GM12872 (cell line): ENCODE results near the gene MILR1.

Source experiments
- CTCF ChIP-seq: IDR thresholded peaks from 3 replicates; pipeline ENCODE4 v1.5.1; 2011; ENCODE audit warnings: low read depth, mild to moderate bottlenecking, low read length, moderate library complexity; ENCODE audit not compliant: insufficient read depth

MILR1 gene

DNA sequence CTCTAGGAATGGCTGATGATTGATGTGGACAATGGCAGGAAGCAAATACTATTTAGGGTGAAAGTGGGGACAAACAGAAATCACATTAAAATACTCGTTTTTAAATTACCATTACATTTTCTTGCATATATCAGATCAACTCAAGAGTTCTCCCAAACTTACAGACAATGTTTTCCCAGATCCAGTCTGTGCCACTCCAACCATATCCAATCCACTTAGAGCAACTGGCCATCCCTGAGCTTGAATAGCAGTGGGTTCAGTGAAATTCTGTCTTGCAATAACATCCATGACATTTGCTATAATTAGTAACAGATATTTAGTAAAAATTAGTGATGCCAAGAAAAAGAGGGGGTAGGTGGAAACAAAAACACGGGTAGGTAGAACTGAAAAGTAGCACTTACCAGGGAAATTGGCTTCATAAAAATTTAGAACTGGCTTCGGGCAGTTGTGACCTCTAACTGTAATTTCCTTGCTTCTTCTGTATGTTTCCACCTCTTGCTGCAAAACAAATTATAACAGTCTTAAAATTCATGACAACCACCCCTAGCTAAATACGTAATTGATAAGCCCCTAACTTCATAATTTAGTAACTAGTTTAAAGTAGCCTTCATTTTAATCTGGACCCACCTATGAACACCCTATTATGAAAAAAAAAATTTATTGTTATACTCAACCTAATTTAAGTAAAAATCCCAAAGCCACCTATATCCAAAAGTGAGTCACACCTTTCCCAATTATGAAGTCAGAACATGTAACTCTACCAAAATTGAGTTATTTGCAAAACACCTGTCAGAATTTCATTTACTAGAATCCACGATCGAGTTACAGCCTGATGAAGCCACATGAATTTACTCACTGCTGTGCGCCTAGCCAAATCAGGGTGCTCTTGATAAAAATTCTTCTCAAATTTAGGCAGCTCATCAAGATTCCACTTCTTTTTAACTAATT is 55.2 kb downstream of the MILR1 start:
- TF ChIP-seq CTCF: no peak

DNA sequence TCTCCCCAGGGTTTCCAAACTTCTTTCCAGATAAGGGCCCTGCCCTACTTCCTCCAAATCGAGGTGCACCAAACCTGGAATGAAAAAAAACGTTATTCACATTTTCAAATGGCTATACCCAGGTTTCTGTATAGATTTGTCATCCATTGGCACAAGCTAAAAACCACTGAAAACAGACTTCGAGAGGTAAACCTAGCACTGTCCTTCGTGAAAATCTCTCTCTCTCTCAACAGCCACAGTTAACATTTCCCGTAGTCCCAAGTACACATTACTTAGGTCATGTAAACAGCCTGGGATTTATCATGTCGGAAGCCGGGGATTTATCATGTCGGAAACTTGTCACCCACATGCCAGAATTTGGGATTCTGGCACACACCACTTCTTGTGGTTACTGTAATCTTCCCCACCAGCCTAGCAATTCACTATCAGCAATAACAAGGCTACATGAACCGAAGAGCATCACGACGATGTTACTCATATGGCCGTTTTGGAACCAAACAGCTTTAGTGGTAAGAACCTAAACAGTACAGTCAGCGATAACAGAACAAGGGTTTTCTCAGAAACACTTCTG is 55.9 kb downstream of the MILR1 start:
- TF ChIP-seq CTCF: no peak

DNA sequence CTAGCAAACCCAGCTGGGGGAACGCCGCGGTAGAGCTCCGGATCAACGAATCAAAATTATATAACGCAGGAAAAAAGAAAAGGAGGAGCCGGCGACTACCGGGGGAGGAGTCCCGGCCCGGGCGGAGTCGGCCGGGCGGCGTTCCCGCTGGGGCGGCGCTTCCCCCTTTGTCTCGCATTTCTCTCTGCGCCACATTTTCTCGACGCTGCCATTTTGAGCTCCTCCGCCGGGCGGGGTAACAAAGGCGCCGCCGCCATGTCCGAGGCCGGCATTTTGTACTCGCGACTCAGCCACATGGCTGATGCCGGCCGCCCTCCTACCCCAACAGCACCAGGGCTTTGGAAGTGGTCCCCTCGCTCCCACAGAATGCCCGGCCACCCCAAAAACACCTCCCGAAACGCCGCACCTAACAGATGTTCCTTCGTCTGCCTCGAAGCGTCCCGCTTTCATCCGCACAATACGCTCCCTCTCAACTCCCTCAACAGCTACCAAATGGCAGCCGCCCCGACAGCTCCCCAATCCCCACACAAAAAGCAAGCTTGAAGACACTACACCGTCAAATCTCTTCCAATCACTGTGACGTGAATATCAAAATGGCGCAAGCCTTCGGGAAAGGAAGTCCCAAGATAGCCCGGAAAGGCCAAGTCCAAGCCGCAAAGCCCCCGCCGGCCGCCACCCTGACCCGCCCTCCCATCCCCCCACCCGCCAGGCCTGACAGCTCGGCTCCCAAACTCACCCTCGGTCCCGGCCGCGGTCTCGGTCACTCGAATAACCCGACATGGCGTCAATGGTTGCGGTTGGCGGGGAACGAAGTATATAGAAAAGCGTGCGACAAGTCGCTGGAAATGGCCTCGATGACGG is 56.7 kb downstream of the MILR1 start:
- TF ChIP-seq CTCF: no peak

DNA sequence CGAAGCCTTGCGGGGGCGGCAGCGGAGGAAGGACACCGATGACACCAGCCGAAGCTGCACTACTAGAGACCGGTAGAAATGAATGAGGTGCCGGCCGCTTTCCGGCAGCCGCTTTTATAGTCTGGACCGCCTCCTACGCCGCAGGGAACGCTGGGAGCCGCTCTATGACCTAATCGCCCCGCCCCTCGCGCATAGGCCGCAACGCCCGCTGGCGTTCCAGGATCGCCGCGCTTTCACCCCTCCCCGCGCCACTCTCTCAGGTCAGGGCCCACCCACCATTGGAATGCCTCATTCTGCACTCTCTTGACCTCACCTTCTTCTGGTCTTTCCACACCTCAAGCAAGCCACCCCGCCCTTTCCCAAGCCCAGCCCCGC is 57.3 kb downstream of the MILR1 start, which contains the start of gene DDX5:
Gene DDX5 (minus strand): TSS at position 89 of the 375 bp plus-strand sequence. CDS start 170 bp downstream, outside the sequence.
- TF ChIP-seq CTCF: no peak

DNA sequence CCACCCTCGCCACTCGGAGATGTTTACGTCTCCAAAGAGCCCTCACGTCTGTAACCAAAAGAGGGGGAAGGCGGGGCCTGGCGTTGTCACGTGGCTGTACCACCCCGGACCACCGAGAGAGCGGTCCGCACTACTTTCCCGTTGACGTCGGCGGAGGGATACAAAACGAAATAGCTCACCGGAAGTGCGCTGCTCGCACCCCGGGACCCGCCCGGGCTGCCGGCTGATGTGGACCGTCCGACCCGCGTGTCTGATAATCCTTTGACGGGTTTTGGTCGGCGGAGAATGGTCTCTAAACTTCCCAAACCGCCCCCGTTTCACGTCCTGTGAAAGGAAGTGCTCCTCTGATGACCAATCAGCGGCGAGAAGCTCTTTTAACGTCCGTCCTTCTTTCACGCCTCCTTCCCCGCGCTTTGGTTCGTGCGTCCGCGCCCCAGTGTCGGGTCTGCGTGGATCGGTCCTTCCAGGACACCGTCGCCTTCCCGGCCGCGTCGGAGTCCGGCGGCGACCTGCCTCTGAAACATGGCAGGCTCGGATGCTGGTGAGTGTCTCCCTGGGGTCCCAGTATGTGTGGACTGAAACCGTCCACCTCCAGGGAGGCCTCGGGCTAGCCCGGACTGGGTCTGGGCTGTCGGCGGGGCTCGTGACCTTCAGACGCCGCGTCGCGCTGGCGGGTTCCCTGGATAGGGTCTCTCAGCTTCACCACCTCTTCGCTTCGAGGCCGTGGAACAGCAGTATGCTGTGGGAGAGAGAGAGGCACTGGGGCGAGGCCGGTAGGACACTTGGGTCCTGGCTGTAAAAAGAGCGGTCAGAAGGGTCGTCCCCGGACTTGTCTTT is 57.9 kb downstream of the MILR1 start, which contains the start of gene CEP95:
Gene CEP95 (plus strand): TSS at position 402 of the 837 bp plus-strand sequence. CDS start 121 bp downstream, at position 523.
- no peak for TF ChIP-seq CTCF

- TF ChIP-seq CTCF: peak; percentile 62
These were observed 58.5 kb downstream of the MILR1 start for GRCh38 chr17:64507413-64507782.
